HEK293 (cell line): ENCODE data around the gene DNAH11.

Experiments
- CTCF ChIA-PET: fragments of 350-600 bp; formaldehyde crosslinking; extraction: SDS; loops from one replicate; lab custom pipeline; 2021; ENCODE audit warnings: antibody characterized with exemption; lab: Yijun Ruan, JAX
- POLR2A ChIA-PET: fragments of 300-600 bp; formaldehyde crosslinking; extraction: SDS; loops from one replicate; lab custom pipeline; 2020; ENCODE audit warnings: antibody characterized with exemption, inconsistent platforms; lab: Yijun Ruan, JAX
- H3K27ac ChIP-seq: fragments of 200-500 bp; sonication (Bioruptor generic); 2 replicates; pipeline ENCODE4 v1.5.1; 2014; ENCODE audit warnings: low read depth, low read length, control low read depth, inconsistent platforms; ENCODE audit errors: extremely low read depth
- H3K36me3 ChIP-seq, 2 experiments: fragments of 200-500 bp in 1 of 2; sonication (Bioruptor generic) in 1 of 2; 1 replicate in 1 of 2; 2 replicates in 1 of 2; pipeline ENCODE4 v1.5.1; 2014 to 2017; ENCODE audit warnings: inconsistent platforms in 2 of 2, low read length in 2 of 2; ENCODE audit not compliant: control insufficient read depth in 2 of 2, insufficient read depth in 1 of 2
- H3K4me1 ChIP-seq: fragments of 200-500 bp; sonication (Bioruptor generic); 2 replicates; pipeline ENCODE4 v1.5.1; 2014; ENCODE audit warnings: mild to moderate bottlenecking, low read length, inconsistent platforms; ENCODE audit not compliant: control insufficient read depth, insufficient read depth
- H3K4me3 ChIP-seq: 2 replicates; pipeline ENCODE4 v1.5.1; 2011; ENCODE audit warnings: low read depth, mild to moderate bottlenecking, control low read depth, low read length, moderate library complexity
- H3K9me3 ChIP-seq: fragments of 200-500 bp; sonication (Bioruptor generic); 2 replicates; pipeline ENCODE4 v1.5.1; 2014; ENCODE audit warnings: low read depth, low read length, inconsistent platforms; ENCODE audit not compliant: control insufficient read depth, insufficient read depth
- BCL11A ChIP-seq: fragments of 450-650 bp; formaldehyde crosslinking; IDR thresholded peaks from 2 replicates; pipeline ENCODE4 v1.5.1; 2016; ENCODE audit warnings: low read depth, missing biosample characterization, missing genetic modification characterization
- GFI1B ChIP-seq: fragments of 450-650 bp; formaldehyde crosslinking; IDR thresholded peaks from 2 replicates; pipeline ENCODE4 v1.5.1; 2016; ENCODE audit warnings: missing biosample characterization, missing genetic modification characterization
- KLF8 ChIP-seq: fragments of 450-650 bp; formaldehyde crosslinking; IDR thresholded peaks from 2 replicates; pipeline ENCODE4 v1.5.1; 2016; ENCODE audit warnings: missing biosample characterization, missing genetic modification characterization
- KLF9 ChIP-seq: fragments of 450-650 bp; formaldehyde crosslinking; IDR thresholded peaks from 2 replicates; pipeline ENCODE4 v1.5.1; 2016; ENCODE audit warnings: missing biosample characterization, missing genetic modification characterization, low read depth
- SP7 ChIP-seq: fragments of 450-650 bp; formaldehyde crosslinking; IDR thresholded peaks from 2 replicates; pipeline ENCODE4 v1.5.1; 2016; ENCODE audit warnings: missing biosample characterization, missing genetic modification characterization
- ZBTB11 ChIP-seq: fragments of 450-650 bp; formaldehyde crosslinking; conservative IDR thresholded peaks from 2 replicates; pipeline ENCODE4 v1.5.1; 2016; ENCODE audit warnings: low read depth, missing biosample characterization, missing genetic modification characterization
- ZNF138 ChIP-seq: fragments of 450-650 bp; formaldehyde crosslinking; IDR thresholded peaks from 2 replicates; pipeline ENCODE4 v1.5.1; 2016; ENCODE audit warnings: missing biosample characterization, missing genetic modification characterization, borderline replicate concordance
- ZNF148 ChIP-seq: fragments of 450-650 bp; formaldehyde crosslinking; IDR thresholded peaks from 2 replicates; pipeline ENCODE4 v1.5.0; 2017; ENCODE audit warnings: missing biosample characterization, missing genetic modification characterization, borderline replicate concordance
- ZNF174 ChIP-seq: fragments of 450-650 bp; formaldehyde crosslinking; IDR thresholded peaks from 2 replicates; pipeline ENCODE4 v1.5.0; 2017; ENCODE audit warnings: missing biosample characterization, mild to moderate bottlenecking, missing genetic modification characterization
- ZNF23 ChIP-seq: fragments of 450-650 bp; formaldehyde crosslinking; IDR thresholded peaks from 2 replicates; pipeline ENCODE4 v1.5.1; 2016; ENCODE audit warnings: missing biosample characterization, missing genetic modification characterization, borderline replicate concordance
- ZNF280C ChIP-seq: fragments of 450-650 bp; formaldehyde crosslinking; IDR thresholded peaks from 2 replicates; pipeline ENCODE4 v1.5.1; 2016; ENCODE audit warnings: missing biosample characterization, missing genetic modification characterization
- ZNF404 ChIP-seq: fragments of 450-650 bp; formaldehyde crosslinking; IDR thresholded peaks from 2 replicates; pipeline ENCODE4 v1.5.1; 2017; ENCODE audit warnings: missing biosample characterization, missing genetic modification characterization
- ZNF423 ChIP-seq: fragments of 450-650 bp; formaldehyde crosslinking; IDR thresholded peaks from 2 replicates; pipeline ENCODE4 v1.5.1; 2016; ENCODE audit warnings: missing biosample characterization, missing genetic modification characterization
- ZNF48 ChIP-seq: fragments of 450-650 bp; formaldehyde crosslinking; IDR thresholded peaks from 2 replicates; pipeline ENCODE4 v1.5.1; 2016; ENCODE audit warnings: missing biosample characterization, missing genetic modification characterization
- ZNF501 ChIP-seq: fragments of 450-650 bp; formaldehyde crosslinking; IDR thresholded peaks from 2 replicates; pipeline ENCODE4 v1.5.1; 2016; ENCODE audit warnings: missing biosample characterization, missing genetic modification characterization
- ZNF548 ChIP-seq: fragments of 450-650 bp; formaldehyde crosslinking; IDR thresholded peaks from 2 replicates; pipeline ENCODE4 v1.5.1; 2016; ENCODE audit warnings: missing biosample characterization, missing genetic modification characterization
- ZNF626 ChIP-seq: fragments of 450-650 bp; sonication (Bioruptor Pico); formaldehyde crosslinking; IDR thresholded peaks from 2 replicates; pipeline ENCODE4 v1.5.1; 2018; ENCODE audit warnings: missing biosample characterization, missing genetic modification characterization, inconsistent platforms
- ZNF785 ChIP-seq: fragments of 450-650 bp; formaldehyde crosslinking; IDR thresholded peaks from 2 replicates; pipeline ENCODE4 v1.5.1; 2016; ENCODE audit warnings: missing biosample characterization, missing genetic modification characterization
- ZNF791 ChIP-seq: fragments of 450-650 bp; formaldehyde crosslinking; IDR thresholded peaks from 2 replicates; pipeline ENCODE4 v1.5.1; 2016; ENCODE audit warnings: missing biosample characterization, missing genetic modification characterization
- ZNF837 ChIP-seq: fragments of 450-650 bp; formaldehyde crosslinking; IDR thresholded peaks from 2 replicates; pipeline ENCODE4 v1.5.1; 2016; ENCODE audit warnings: missing biosample characterization, missing genetic modification characterization
- TF ChIP-seq, protein P1 (sequence below): fragments of 450-650 bp; formaldehyde crosslinking; IDR thresholded peaks from 2 replicates; pipeline ENCODE4 v1.5.1; 2016; ENCODE audit warnings: missing biosample characterization, missing genetic modification characterization
- TF ChIP-seq, protein P2 (sequence below): fragments of 450-650 bp; formaldehyde crosslinking; IDR thresholded peaks from 2 replicates; pipeline ENCODE4 v1.5.1; 2016; ENCODE audit warnings: missing biosample characterization, missing genetic modification characterization
- TF ChIP-seq, protein P3 (sequence below): fragments of 450-650 bp; formaldehyde crosslinking; IDR thresholded peaks from 2 replicates; pipeline ENCODE4 v1.5.1; 2016; ENCODE audit warnings: missing biosample characterization, missing genetic modification characterization

Gene DNAH11

DNA sequence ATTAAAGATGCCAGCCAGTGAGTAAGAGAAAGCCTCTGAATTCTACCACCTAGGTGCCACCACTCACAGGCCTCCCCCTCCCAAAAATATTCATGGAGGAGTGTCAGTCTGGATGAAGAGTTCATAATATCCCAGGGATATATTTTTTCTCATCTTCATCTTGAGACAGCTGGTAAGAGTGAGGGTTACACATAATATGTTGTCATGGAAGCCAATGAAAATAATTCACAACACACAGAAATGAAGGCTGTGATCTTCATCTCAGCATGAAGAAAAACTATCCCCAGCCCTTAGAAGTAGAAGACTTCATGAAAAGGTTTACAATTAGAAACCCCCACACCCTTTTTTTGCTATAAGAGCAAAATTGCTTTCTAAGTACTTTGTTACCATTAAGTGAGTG, 175.6 kb downstream of the DNAH11 start:
- Histone ChIP-seq H3K9me3 (no peaks in the 10 kb centered on the region), H3K4me3 (no peak overlapping the region), H3K36me3 (no peaks in the 10 kb centered on the region), H3K27ac (no peak overlapping the region), H3K4me1 (no peaks in the 10 kb centered on the region)
- POLR2A ChIA-PET, result no interaction called here
- CTCF ChIA-PET, result no interaction called here
- TF ChIP-seq ZNF548 (tag by site-specific recombination), result no peak
- no peak for TF ChIP-seq ZNF23 (tag by site-specific recombination)
- TF ChIP-seq ZBTB11 (tag by site-specific recombination), result no peak
- TF ChIP-seq, protein P1, sequence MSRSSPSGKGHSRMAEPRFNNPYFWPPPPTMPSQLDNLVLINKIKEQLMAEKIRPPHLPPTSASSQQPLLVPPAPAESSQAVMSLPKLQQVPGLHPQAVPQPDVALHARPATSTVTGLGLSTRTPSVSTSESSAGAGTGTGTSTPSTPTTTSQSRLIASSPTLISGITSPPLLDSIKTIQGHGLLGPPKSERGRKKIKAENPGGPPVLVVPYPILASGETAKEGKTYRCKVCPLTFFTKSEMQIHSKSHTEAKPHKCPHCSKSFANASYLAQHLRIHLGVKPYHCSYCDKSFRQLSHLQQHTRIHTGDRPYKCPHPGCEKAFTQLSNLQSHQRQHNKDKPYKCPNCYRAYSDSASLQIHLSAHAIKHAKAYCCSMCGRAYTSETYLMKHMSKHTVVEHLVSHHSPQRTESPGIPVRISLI (tag by site-specific recombination), result no peak
- no peak for TF ChIP-seq ZNF626
- no peak for TF ChIP-seq ZNF174 (tag by site-specific recombination)
- no peak for TF ChIP-seq SP7 (tag by site-specific recombination)
- TF ChIP-seq ZNF148 (tag by site-specific recombination), result no peak

DNA sequence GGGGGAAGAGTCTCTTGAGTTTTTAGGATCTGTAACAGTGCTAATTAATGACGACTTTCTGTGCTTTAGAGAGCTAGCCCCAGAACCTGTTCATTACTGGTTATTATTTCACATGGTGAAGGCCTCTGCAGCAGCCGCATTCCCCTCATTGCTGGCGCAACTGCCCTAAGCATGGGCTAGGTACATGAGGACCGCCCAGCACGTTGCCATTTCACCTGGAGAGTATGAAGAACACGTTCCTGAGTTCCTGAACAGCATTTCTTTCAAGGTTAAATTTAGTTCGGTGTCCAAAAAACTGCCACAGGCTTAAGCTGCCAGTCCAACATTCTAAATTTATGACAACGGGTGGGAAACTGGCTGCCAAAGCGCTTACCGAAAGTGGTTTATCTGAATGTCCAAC, 177.0 kb downstream of the DNAH11 start:
- no peaks in the 10 kb centered on the region for H3K36me3 ChIP-seq
- H3K4me1 ChIP-seq, result no peaks in the 10 kb centered on the region
- ChIA-PET POLR2A (no interaction called here), CTCF (no interaction called here)
- H3K9me3 ChIP-seq, result no peaks in the 10 kb centered on the region
- H3K27ac ChIP-seq, result no peak overlapping the region
- H3K4me3 ChIP-seq, result no peak overlapping the region
- TF ChIP-seq ZNF837 (tag by site-specific recombination), result no peak
- TF ChIP-seq, protein P2, sequence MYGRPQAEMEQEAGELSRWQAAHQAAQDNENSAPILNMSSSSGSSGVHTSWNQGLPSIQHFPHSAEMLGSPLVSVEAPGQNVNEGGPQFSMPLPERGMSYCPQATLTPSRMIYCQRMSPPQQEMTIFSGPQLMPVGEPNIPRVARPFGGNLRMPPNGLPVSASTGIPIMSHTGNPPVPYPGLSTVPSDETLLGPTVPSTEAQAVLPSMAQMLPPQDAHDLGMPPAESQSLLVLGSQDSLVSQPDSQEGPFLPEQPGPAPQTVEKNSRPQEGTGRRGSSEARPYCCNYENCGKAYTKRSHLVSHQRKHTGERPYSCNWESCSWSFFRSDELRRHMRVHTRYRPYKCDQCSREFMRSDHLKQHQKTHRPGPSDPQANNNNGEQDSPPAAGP, result no peak
- TF ChIP-seq GFI1B (tag by site-specific recombination), result no peak
- TF ChIP-seq ZNF404 (tag by site-specific recombination), result no peak
- no peak for TF ChIP-seq ZNF785 (tag by site-specific recombination)
- TF ChIP-seq ZNF501 (tag by site-specific recombination), result no peak
- no peak for TF ChIP-seq KLF8 (tag by site-specific recombination)
- TF ChIP-seq ZNF48 (tag by site-specific recombination), result no peak
- TF ChIP-seq ZNF138 (tag by site-specific recombination), result no peak
- no peak for TF ChIP-seq KLF9 (tag by site-specific recombination)
- TF ChIP-seq ZNF791 (tag by site-specific recombination), result no peak
- TF ChIP-seq ZNF280C (tag by site-specific recombination), result no peak
- TF ChIP-seq, protein P3, sequence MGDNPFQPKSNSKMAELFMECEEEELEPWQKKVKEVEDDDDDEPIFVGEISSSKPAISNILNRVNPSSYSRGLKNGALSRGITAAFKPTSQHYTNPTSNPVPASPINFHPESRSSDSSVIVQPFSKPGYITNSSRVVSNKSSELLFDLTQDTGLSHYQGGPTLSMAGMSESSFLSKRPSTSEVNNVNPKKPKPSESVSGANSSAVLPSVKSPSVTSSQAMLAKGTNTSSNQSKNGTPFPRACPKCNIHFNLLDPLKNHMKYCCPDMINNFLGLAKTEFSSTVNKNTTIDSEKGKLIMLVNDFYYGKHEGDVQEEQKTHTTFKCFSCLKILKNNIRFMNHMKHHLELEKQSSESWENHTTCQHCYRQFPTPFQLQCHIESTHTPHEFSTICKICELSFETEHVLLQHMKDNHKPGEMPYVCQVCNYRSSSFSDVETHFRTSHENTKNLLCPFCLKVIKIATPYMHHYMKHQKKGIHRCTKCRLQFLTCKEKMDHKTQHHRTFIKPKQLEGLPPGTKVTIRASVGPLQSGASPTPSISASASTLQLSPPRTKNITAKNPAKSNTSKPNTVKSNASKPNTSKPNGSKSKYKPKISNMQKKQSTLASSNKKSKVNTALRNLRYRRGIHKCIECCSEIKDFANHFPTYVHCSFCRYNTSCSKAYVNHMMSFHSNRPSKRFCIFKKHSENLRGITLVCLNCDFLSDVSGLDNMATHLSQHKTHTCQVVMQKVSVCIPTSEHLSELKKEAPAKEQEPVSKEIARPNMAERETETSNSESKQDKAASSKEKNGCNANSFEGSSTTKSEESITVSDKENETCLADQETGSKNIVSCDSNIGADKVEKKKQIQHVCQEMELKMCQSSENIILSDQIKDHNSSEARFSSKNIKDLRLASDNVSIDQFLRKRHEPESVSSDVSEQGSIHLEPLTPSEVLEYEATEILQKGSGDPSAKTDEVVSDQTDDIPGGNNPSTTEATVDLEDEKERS (tag by site-specific recombination), result no peak
- TF ChIP-seq ZNF423 (tag by site-specific recombination), result no peak
- TF ChIP-seq BCL11A (tag by site-specific recombination), result no peak
